ENCODE data around the gene IMPDH2. TPM values are rescaled to one million over a fixed set of nuclear protein-coding genes. Genes with fewer than 3 reads are reported as not detected.

Gene IMPDH2
- total and polyA plus RNA-seq, 5 donors: 34.7 to 62.6 (median 58.8) TPM

Small RNA genes within 50 kb of the gene (microRNA-seq; reads per million reads assigned to microRNA genes)
- 4,278 to 7,531 reads per million in 2 donors for gene MIR191
- gene MIR425: 1,006 to 1,568 reads per million in 2 donors

Other genes starting within 250 kb of the IMPDH2 start
- 10 to 100 TPM; 42.9 to 50.5 (median 46.3) TPM for gene PRKAR2A, start 181.5 kb downstream of the IMPDH2 start, total RNA-seq
- gene PRKAR2A, start 181.5 kb downstream of the IMPDH2 start, polyA plus RNA-seq: 12.1 TPM
- 10 to 100 TPM; 43.6 to 48.2 (median 45.1) TPM for gene SLC25A20, start 130.5 kb downstream of the IMPDH2 start, total RNA-seq
- gene SLC25A20, start 130.5 kb downstream of the IMPDH2 start, polyA plus RNA-seq: 57.7 TPM
- 100 to 1,000 TPM in 2 of 4 donors, 10 to 100 TPM in 2; 95.5 to 122 (median 103) TPM for gene ARIH2, start 110.6 kb downstream of the IMPDH2 start, total RNA-seq
- gene ARIH2, start 110.6 kb downstream of the IMPDH2 start, polyA plus RNA-seq: 62.2 TPM
- 10 to 100 TPM; 39.1 to 42.8 (median 39.5) TPM for gene P4HTM, start 39.2 kb downstream of the IMPDH2 start, total RNA-seq
- 24.9 TPM for gene P4HTM, start 39.2 kb downstream of the IMPDH2 start, polyA plus RNA-seq
- gene WDR6, start 22.0 kb downstream of the IMPDH2 start, total RNA-seq: 100 to 1,000 TPM in 1 of 4 donors, 10 to 100 TPM in 3; 77.3 to 109 (median 90.1) TPM
- gene WDR6, start 22.0 kb downstream of the IMPDH2 start, polyA plus RNA-seq: 65.3 TPM
- 10 to 100 TPM in 2 of 4 donors, 1 to 10 TPM in 2; 7.5 to 10.4 (median 10.0) TPM for gene DALRD3, start 10.8 kb downstream of the IMPDH2 start, total RNA-seq
- gene DALRD3, start 10.8 kb downstream of the IMPDH2 start, polyA plus RNA-seq: 8.3 TPM
- 100 to 1,000 TPM; 164 to 188 (median 173) TPM for gene NDUFAF3, start 7.3 kb downstream of the IMPDH2 start, total RNA-seq
- 220 TPM for gene NDUFAF3, start 7.3 kb downstream of the IMPDH2 start, polyA plus RNA-seq
- 10 to 100 TPM; 59.2 to 74.7 (median 65.9) TPM for gene QRICH1, start 64.7 kb upstream of the IMPDH2 start, total RNA-seq
- gene QRICH1, start 64.7 kb upstream of the IMPDH2 start, polyA plus RNA-seq: 23.3 TPM
- gene QARS1, start 75.4 kb upstream of the IMPDH2 start, total RNA-seq: 100 to 1,000 TPM; 155 to 188 (median 158) TPM
- 132 TPM for gene QARS1, start 75.4 kb upstream of the IMPDH2 start, polyA plus RNA-seq
- gene USP19, start 91.4 kb upstream of the IMPDH2 start, total RNA-seq: 10 to 100 TPM; 38.4 to 62.8 (median 56.1) TPM
- 25.5 TPM for gene USP19, start 91.4 kb upstream of the IMPDH2 start, polyA plus RNA-seq
- 100 to 1,000 TPM; 725 to 914 (median 824) TPM for gene LAMB2, start 103.7 kb upstream of the IMPDH2 start, total RNA-seq
- gene LAMB2, start 103.7 kb upstream of the IMPDH2 start, polyA plus RNA-seq: 803 TPM
- gene CCDC71, start 136.9 kb upstream of the IMPDH2 start, total RNA-seq: 10 to 100 TPM; 13.3 to 15.4 (median 14.4) TPM
- 12.0 TPM for gene CCDC71, start 136.9 kb upstream of the IMPDH2 start, polyA plus RNA-seq
- gene KLHDC8B, start 142.2 kb upstream of the IMPDH2 start, total RNA-seq: 10 to 100 TPM; 54.7 to 74.6 (median 60.3) TPM
- 52.8 TPM for gene KLHDC8B, start 142.2 kb upstream of the IMPDH2 start, polyA plus RNA-seq
- 1 to 10 TPM; 3.2 to 3.8 (median 3.4) TPM for gene C3orf62, start 247.8 kb upstream of the IMPDH2 start, total RNA-seq
- gene C3orf62, start 247.8 kb upstream of the IMPDH2 start, polyA plus RNA-seq: 3.9 TPM